GDM1 (cell line): ENCODE data around the gene AXIN2.

Experiments
- DNase-seq: peaks from one replicate; lab custom pipeline; 2025; lab: John Stamatoyannopoulos, UW

AXIN2 gene

DNA sequence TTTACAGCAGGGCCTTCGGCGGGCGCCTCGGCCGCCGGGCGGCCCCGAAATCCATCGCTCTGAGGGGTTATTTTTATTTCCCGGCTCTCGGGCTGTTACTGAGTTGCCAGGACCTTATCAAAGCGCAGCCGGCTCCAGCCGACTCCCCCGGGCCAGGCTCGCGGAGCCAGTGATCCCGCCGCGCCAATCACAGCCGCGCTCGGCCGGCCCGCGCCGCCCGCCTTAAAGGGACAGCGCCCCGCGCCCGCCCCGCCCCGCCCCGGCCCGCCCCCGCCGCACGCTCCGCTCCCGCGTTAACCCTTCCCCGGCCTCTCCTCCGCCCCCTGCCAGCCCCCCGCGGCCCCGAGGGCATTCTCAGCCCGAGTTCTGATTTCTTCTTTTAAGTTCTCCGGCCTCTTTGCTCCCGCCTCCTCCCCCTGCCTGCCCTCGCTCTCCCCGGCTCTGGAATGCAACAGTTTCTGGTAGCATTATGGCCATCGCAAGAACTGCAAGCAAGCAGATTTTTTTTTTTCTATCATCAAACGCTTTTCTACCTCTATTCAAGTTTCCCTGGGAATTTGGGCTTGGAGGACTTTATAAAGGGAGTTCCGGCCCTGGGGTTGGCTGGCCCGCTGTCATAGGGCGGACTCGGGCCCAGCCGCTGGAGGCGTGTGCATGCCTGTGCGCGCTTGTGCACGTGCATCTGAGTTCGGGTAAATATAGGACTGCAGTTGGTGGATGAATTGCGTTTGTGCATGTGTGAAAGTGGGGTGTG, at the start of gene AXIN2:
AXIN2 (minus strand) TSS at position 197 of the 754 bp plus-strand sequence. CDS start 3,028 bp downstream, outside the sequence.
- no peak for DNase-seq

DNA sequence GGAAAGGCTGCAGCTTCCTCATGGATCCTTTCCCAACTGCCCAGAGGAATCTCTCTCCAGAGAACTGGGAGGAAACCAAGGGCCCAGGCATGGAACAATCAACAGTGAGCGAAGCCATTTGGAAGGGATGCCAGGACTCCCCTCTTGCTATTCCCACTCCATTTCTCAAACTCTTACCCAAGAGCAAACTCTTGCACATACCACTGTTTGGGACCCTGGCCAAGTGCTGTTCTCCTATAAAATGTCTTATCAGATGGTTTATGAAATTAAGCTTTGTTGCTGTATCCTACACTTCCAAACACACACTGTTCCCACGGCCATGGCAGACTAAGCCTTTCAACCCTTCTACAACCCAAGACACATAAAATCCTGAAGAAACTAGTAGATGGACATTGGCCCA, 48.3 kb upstream of the AXIN2 start:
- no peak for DNase-seq

DNA sequence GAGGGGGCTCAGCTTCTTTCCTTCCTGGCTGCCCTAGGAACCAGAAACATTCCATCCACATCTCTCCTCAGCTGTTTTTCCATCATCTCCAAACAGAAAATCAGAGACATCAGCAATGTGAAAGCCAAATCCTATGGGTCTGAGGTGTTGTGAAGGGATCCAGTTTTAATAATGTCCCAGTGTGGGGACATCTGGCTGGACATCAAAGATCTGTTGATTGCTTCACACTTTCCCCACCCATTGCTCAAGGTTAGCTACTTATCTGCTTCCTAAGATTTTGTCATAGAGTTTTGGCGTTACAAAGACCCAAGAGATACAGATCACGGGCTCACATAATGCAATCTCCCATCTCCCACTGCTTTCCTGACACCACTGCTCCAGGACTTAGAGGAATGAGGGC, 47.8 kb upstream of the AXIN2 start:
- no peak for DNase-seq

GRCh38 chr17:65604070-65604469, 42.6 kb upstream of the AXIN2 start:
- DNase-seq = no peak

GRCh38 chr17:65601881-65602280, 40.4 kb upstream of the AXIN2 start:
- no peak for DNase-seq

GRCh38 chr17:65601145-65601544, 39.7 kb upstream of the AXIN2 start:
- DNase-seq = no peak

- no peak for DNase-seq
Observed at GRCh38 chr17:65600518-65600917, 39.1 kb upstream of the AXIN2 start.

DNA sequence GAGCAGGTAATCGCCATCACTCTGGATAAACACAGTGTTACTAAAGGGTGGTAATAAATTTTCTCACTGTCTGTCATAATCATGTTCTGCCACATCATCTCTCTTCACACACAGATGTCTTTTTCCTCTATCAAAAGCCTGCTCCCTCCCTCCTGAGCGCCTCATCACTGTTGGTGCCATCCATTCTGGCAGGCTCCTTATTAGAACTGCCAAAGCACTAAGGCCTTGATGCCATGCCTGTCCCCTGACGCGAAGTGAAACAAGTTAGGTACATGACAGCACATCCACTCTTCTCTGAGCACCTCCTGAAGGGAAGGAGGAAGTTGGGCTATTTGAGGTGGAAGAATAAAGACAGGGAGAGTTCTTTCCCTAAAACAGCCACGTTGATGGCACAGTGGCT, 38.2 kb upstream of the AXIN2 start:
- no peak for DNase-seq

DNA sequence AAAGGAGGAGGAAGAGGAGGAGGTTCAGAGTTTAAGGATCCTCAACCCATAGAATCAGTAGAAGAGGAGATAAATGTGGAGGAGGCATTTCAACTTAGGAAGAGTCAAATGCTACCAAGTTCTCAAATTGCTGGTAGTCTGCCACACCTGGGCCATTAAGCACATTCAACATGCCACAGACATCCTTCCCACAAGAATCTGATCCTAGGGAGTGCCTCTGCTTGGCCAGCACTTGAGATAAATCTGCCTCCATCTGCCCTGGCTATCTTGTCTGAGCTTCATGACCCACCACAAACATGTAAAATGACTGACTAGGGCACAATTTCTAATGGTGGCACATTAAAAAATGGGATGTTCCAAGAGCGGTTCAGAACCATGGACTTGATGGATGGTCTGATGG, 37.3 kb upstream of the AXIN2 start:
- no peak for DNase-seq

- DNase-seq = no peak
Observed at GRCh38 chr17:65595071-65595656, 33.7 kb upstream of the AXIN2 start.

GRCh38 chr17:65593855-65594845, 32.7 kb upstream of the AXIN2 start:
- DNase-seq = no peak

- DNase-seq = no peak
Observed at GRCh38 chr17:65593092-65593854, 31.8 kb upstream of the AXIN2 start.

GRCh38 chr17:65592125-65592965, 30.9 kb upstream of the AXIN2 start:
- DNase-seq = no peak

- no peak for DNase-seq
Observed at GRCh38 chr17:65589321-65589720, 27.9 kb upstream of the AXIN2 start.

DNA sequence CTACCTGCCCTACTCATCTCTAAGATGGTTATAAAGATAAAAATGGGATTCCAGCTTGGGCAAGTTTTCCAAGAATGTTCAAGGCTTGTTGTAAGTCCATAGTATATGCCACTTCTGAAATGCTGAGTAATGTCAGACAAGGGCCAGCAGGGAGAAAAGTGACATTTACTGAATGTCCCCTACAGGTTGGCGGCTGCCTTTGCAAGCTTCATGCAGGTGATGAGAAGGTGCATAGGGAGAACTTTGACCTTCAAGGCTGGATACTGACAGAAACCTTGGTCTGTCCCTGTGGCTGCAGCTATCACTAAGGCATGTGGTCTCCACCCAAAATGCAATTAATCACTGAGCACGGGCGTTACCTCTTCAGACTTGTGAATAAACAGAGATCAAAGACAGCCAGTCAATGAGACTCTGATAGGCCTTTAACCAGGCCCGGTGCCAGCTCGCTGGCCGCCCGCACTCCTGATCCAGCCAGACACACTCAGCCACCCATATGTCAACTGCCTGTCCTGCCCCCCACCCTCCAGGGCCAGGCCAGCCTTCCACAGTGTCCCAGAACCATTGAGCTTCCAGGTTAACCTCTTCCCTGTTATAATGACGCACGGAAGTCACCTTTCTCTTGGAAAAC, 26.8 kb upstream of the AXIN2 start:
- no peak for DNase-seq

DNA sequence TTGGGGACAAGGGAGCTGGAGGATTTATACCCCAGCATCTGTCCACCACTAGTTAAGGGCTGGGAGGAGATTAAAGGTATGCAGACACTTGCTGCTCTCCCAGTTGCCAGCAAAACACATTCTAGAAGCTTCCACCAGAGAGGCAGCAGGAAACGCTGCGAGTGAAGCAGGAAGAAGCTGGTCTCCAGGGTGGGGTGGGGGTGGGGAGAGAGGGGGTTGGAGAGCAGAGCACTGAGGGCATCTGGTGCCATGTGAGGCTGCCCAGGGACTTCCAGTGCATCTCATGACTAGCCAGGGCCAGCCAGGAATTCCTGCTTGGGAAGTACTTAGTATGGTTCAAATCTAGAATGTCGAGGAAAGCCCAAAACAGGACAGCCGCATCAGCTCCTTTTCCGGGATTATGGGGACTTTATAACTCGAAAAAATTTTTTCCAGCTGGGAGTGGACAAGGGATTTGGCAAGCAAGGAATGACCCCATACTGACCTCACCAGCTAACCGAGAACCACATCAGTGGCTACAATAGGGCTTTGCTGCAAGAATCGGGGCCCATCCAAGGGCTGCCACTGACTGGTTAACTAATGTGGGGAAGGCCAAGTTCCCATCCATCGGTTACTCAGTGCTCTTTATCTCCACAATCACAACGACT, 26.2 kb upstream of the AXIN2 start:
- no peak for DNase-seq

- no peak for DNase-seq
Observed at GRCh38 chr17:65586899-65587298, 25.5 kb upstream of the AXIN2 start.

GRCh38 chr17:65584604-65585521, 23.4 kb upstream of the AXIN2 start:
- no peak for DNase-seq
